H1 (cell line): Measurements from ENCODE around the gene NXN.
A peak's percentile ranks its signal among the peaks of the same experiment; 100 is the strongest.
"Not testable (repeated sequence)": the region's sequence is repeated elsewhere in the genome, so short reads cannot be mapped to it uniquely, and the experiment has no call there.

Experiments used
- ATF3 ChIP-seq: IDR thresholded peaks from 2 replicates; pipeline ENCODE4 v1.6.1; 2011; ENCODE audit warnings: low read depth, mild to moderate bottlenecking, low read length; ENCODE audit not compliant: insufficient read depth
- CBX8 ChIP-seq: fragments of 300-800, 300-1000 bp; sonication (generic); IDR thresholded peaks from 2 replicates; pipeline ENCODE4 v1.7.1; 2016; ENCODE audit warnings: low read depth, low read length, borderline replicate concordance
- CTCF ChIP-seq, 3 experiments: IDR thresholded peaks; 1 replicate in 2 of 3; 2 replicates in 1 of 3; pipeline versions ENCODE4 v1.5.1 to v1.6.1; 2011; ENCODE audit warnings: low read length in 3 of 3, mild to moderate bottlenecking in 3 of 3, inconsistent platforms in 2 of 3, low read depth in 1 of 3, moderate library complexity in 1 of 3; ENCODE audit not compliant: insufficient read depth in 1 of 3; ENCODE audit errors: control extremely low read depth in 1 of 3
- GABPA ChIP-seq: IDR thresholded peaks from 2 replicates; pipeline ENCODE4 v1.6.1; 2011; ENCODE audit warnings: mild to moderate bottlenecking, low read length, moderate library complexity, borderline replicate concordance; ENCODE audit not compliant: insufficient read depth
- MAFK ChIP-seq: IDR thresholded peaks from 2 replicates; pipeline ENCODE4 v1.6.1; 2012; ENCODE audit warnings: low read depth, mild to moderate bottlenecking, improper control_type of control experiment, low read length
- POLR2A ChIP-seq, 2 experiments: IDR thresholded peaks; 1 replicate in 1 of 2; 2 replicates in 1 of 2; pipeline ENCODE4 v1.6.1; 2011; ENCODE audit warnings: low read depth in 2 of 2, low read length in 2 of 2, mild to moderate bottlenecking in 2 of 2; ENCODE audit errors: control extremely low read depth in 1 of 2
- RAD21 ChIP-seq, 2 experiments: IDR thresholded peaks in 1 of 2; conservative IDR thresholded peaks in 1 of 2; 2 replicates each; pipeline ENCODE4 v1.6.1; 2011; ENCODE audit warnings: low read depth in 2 of 2, low read length in 2 of 2, improper control_type of control experiment in 1 of 2, inconsistent platforms in 1 of 2, mild to moderate bottlenecking in 1 of 2, moderate library complexity in 1 of 2
- RFX5 ChIP-seq: IDR thresholded peaks from 2 replicates; pipeline ENCODE4 v1.6.1; 2011; ENCODE audit warnings: low read depth, low read length, improper control_type of control experiment, borderline replicate concordance
- SRF ChIP-seq: IDR thresholded peaks from 2 replicates; pipeline ENCODE4 v1.6.1; 2011; ENCODE audit warnings: mild to moderate bottlenecking, low read depth, low read length, moderate library complexity
- TEAD4 ChIP-seq: IDR thresholded peaks from 2 replicates; pipeline ENCODE4 v1.6.1; 2012; ENCODE audit warnings: low read depth, low read length, inconsistent platforms, mixed read lengths

- TF ChIP-seq RAD21 (IDR thresholded peaks at IDR 0.05 in 1 of 2, conservative IDR thresholded peaks at IDR 0.05 in 1 of 2; ENCODE audit: low read depth in 2 of 2, low read length in 2 of 2); MAFK; RFX5; GABPA; CTCF (IDR thresholded peaks at IDR 0.05; ENCODE audit: control extremely low read depth in 1 of 3, insufficient read depth in 1 of 3, low read depth in 1 of 3, low read length in 3 of 3); ATF3; SRF; TEAD4; CBX8: not testable (repeated sequence)
- peak in 1 of 2 experiments; percentile 52 for TF ChIP-seq POLR2A (IDR thresholded peaks at IDR 0.05; ENCODE audit: control extremely low read depth in 1 of 2, low read depth in 2 of 2, low read length in 2 of 2)
Observed at GRCh38 chr17:789931-790873, 189.4 kb downstream of the NXN start.
